Activated gamma-delta T cell treated with Interleukin-2 at 50 U/mL for 16 hours (primary cell): ENCODE data around the gene OLIG2.

Source experiments
- DNase-seq: peaks from one replicate; pipeline ENCODE4 v3.0.0-alpha.2; 2020

Gene OLIG2

GRCh38 chr21:33069243-33069642, 43.5 kb downstream of the OLIG2 start:
- DNase-seq: no peak

GRCh38 chr21:33069645-33069993, 43.9 kb downstream of the OLIG2 start:
- no peak for DNase-seq

GRCh38 chr21:33069994-33070743, 44.4 kb downstream of the OLIG2 start, which contains the start of gene OLIG1:
Gene OLIG1, plus strand, starts transcription at chr21:33070141. Its CDS starts 106 bp downstream, at chr21:33070247.
- no peak for DNase-seq

GRCh38 chr21:33070744-33070997, 44.9 kb downstream of the OLIG2 start:
- no peak for DNase-seq

- DNase-seq: no peak
Measured at GRCh38 chr21:33070998-33071769, 45.4 kb downstream of the OLIG2 start.

GRCh38 chr21:33071770-33072306, 46.1 kb downstream of the OLIG2 start:
- DNase-seq: no peak

- no peak for DNase-seq
Measured at GRCh38 chr21:33073636-33074035, 47.9 kb downstream of the OLIG2 start.

GRCh38 chr21:33075128-33075527, 49.4 kb downstream of the OLIG2 start:
- DNase-seq: no peak

- DNase-seq: no peak
Measured at GRCh38 chr21:33075596-33076195, 50.0 kb downstream of the OLIG2 start.

- no peak for DNase-seq
Measured at GRCh38 chr21:33076600-33077329, 51.0 kb downstream of the OLIG2 start.
